B cell (primary cell): ENCODE data around the gene SEC24C. TPM values are rescaled to one million over a fixed set of nuclear protein-coding genes. Genes with fewer than 3 reads are reported as not detected.
A peak's percentile ranks its signal among the peaks of the same experiment; 100 is the strongest.

Experiments
- ATAC-seq: fragments of 200-7000 bp; cut with Tn5 transposase; one replicate; pipeline ENCODE4 v1.10.0; 2021; ENCODE audit warnings: low read depth, mild to moderate bottlenecking, moderate number of reproducible peaks, moderate library complexity
- CTCF ChIA-PET: fragments of 350-600 bp; sonication (Branson Sonifier 250); formaldehyde crosslinking; loops from one replicate; lab custom pipeline; 2021; ENCODE audit warnings: antibody characterized with exemption, inconsistent platforms; lab: Charles Lee
- POLR2A ChIA-PET: fragments of 350-600 bp; sonication (Branson Sonifier 250); formaldehyde crosslinking; loops from one replicate; lab custom pipeline; 2021; ENCODE audit warnings: antibody characterized with exemption; lab: Charles Lee
- DNase-seq: peaks from one replicate; pipeline ENCODE4 v3.0.0; 2013
- H2AFZ ChIP-seq: 2 replicates; pipeline ENCODE4 v1.6.1; 2012; ENCODE audit warnings: mild to moderate bottlenecking, low read depth, low read length; ENCODE audit not compliant: insufficient read depth, poor library complexity, severe bottlenecking
- H3K27ac ChIP-seq, 2 donors: 1 replicate in 1 of 2; 2 replicates in 1 of 2; pipeline ENCODE4 v1.5.1; 2012 to 2013; ENCODE audit warnings: low read length in 2 of 2, mild to moderate bottlenecking in 2 of 2, moderate library complexity in 1 of 2
- H3K27me3 ChIP-seq, 4 experiments: fragments of 200-600 bp in 1 of 4; sonication (generic) in 1 of 4; replicated peaks in 1 of 4; 1 replicate in 2 of 4; 2 replicates in 2 of 4; pipeline versions ENCODE4 v1.6.1 to v1.7.0; 2013 to 2016; ENCODE audit warnings: low read length in 3 of 4, mild to moderate bottlenecking in 2 of 4, mixed read lengths in 1 of 4, moderate library complexity in 1 of 4; ENCODE audit not compliant: insufficient read depth in 4 of 4, control insufficient read depth in 3 of 4; ENCODE audit errors: control extremely low read depth in 1 of 4
- H3K36me3 ChIP-seq, 2 experiments: replicated peaks in 1 of 2; 1 replicate in 1 of 2; 2 replicates in 1 of 2; pipeline versions ENCODE4 v1.6.1 to v1.7.1; 2013; ENCODE audit warnings: low read length in 1 of 2; ENCODE audit not compliant: insufficient read depth in 2 of 2, control insufficient read depth in 1 of 2; ENCODE audit errors: control extremely low read depth in 1 of 2, extremely low read depth in 1 of 2
- H3K4me1 ChIP-seq, 2 donors: fragments of 200-600 bp in 1 of 2; sonication (generic) in 1 of 2; 1 replicate in 1 of 2; 2 replicates in 1 of 2; pipeline versions ENCODE4 v1.5.1 to v1.6.1; 2013 to 2017; ENCODE audit warnings: low read length in 2 of 2; ENCODE audit not compliant: control insufficient read depth in 2 of 2, insufficient read depth in 2 of 2
- H3K4me2 ChIP-seq: replicated peaks from 2 replicates; pipeline ENCODE3; 2012; ENCODE audit warnings: mild to moderate bottlenecking, low read depth, low read length; ENCODE audit not compliant: poor library complexity, severe bottlenecking
- H3K4me3 ChIP-seq, 5 experiments: fragments of 200-600 bp in 1 of 5; sonication (generic) in 1 of 5; 1 replicate in 3 of 5; 2 replicates in 2 of 5; pipeline versions ENCODE4 v1.5.1 to v1.7.0; 2011 to 2016; ENCODE audit warnings: low read length in 4 of 5, mild to moderate bottlenecking in 4 of 5, low read depth in 2 of 5, control low read depth in 1 of 5, moderate library complexity in 1 of 5; ENCODE audit not compliant: insufficient read depth in 1 of 5; ENCODE audit errors: control extremely low read depth in 1 of 5, extremely low read depth in 1 of 5
- H3K79me2 ChIP-seq: fragments of 200-600 bp; sonication (generic); one replicate; pipeline ENCODE4 v1.6.0; 2016; ENCODE audit warnings: low read length; ENCODE audit not compliant: control insufficient read depth, insufficient read depth
- H3K9ac ChIP-seq: fragments of 200-600 bp; sonication (generic); 2 replicates; pipeline ENCODE4 v1.6.1; 2017; ENCODE audit warnings: mild to moderate bottlenecking, low read length, moderate library complexity
- H3K9me3 ChIP-seq, 3 donors: one replicate each; pipeline versions ENCODE4 v1.6.1 to v1.7.1; 2013; ENCODE audit warnings: low read length in 2 of 3; ENCODE audit not compliant: control insufficient read depth in 2 of 3, insufficient read depth in 1 of 3; ENCODE audit errors: control extremely low read depth in 1 of 3
- H4K20me1 ChIP-seq: 2 replicates; pipeline ENCODE4 v1.6.0; 2012; ENCODE audit warnings: mild to moderate bottlenecking, low read length; ENCODE audit not compliant: insufficient read depth, control insufficient read depth, poor library complexity, severe bottlenecking
- H3K27ac Mint-ChIP-seq: one replicate; pipeline ENCODE4 v1.8.0; 2021; ENCODE audit warnings: mixed read lengths
- H3K27me3 Mint-ChIP-seq: one replicate; pipeline ENCODE4 v1.8.0; 2021; ENCODE audit warnings: mixed read lengths
- H3K4me1 Mint-ChIP-seq: one replicate; pipeline ENCODE4 v1.8.0; 2021; ENCODE audit warnings: mixed read lengths
- H3K4me3 Mint-ChIP-seq: one replicate; pipeline ENCODE4 v1.8.0; 2021; ENCODE audit warnings: mixed read lengths
- H3K9me3 Mint-ChIP-seq: one replicate; pipeline ENCODE4 v1.8.0; 2022; ENCODE audit warnings: mixed read lengths; ENCODE audit not compliant: insufficient read depth
- EZH2 ChIP-seq: IDR thresholded peaks from 2 replicates; pipeline ENCODE4 v1.6.1; 2012; ENCODE audit warnings: borderline replicate concordance, low read depth, mild to moderate bottlenecking, moderate library complexity, low read length; ENCODE audit not compliant: insufficient read depth, poor library complexity, severe bottlenecking
- WGBS: methylation state at CpG from one replicate; pipeline ENCODE4 v1.1.5; 2013; ENCODE audit warnings: missing lambda C conversion rate; ENCODE audit not compliant: insufficient coverage; 5-methylcytosine and 5-hydroxymethylcytosine counted together
- intact Hi-C: fragments of 100-400 bp; cut with micrococcal nuclease; formaldehyde crosslinking; loops from one replicate; pipeline ENCODE4 v1.10.0; 2022
- polyA plus RNA-seq: library from polyadenylated mRNA; depleted of rRNA; stranded (reverse); fragments of >200 nt; gene quantifications from 2 replicates; pipeline ENCODE4 v1.2.3, GENCODE V29; 2012
- total RNA-seq, 2 donors: library from RNA; stranded (reverse); fragments of 120-200 nt in 1 of 2; gene quantifications; 1 replicate in 1 of 2; 2 replicates in 1 of 2; pipeline versions ENCODE4 v1.2.3 to v1.2.4, GENCODE V29; 2013 to 2022
- TF ChIP-seq, protein P1 (sequence below): fragments of 200-600 bp; IDR thresholded peaks from one replicate; pipeline ENCODE4 v1.8.0; 2022; ENCODE audit warnings: antibody characterized with exemption, mild to moderate bottlenecking

Gene SEC24C
- total and polyA plus RNA-seq, 2 donors (not counting 1 experiment from before 2014, with no cell fraction given) = 60.2 to 78.7 TPM

DNA sequence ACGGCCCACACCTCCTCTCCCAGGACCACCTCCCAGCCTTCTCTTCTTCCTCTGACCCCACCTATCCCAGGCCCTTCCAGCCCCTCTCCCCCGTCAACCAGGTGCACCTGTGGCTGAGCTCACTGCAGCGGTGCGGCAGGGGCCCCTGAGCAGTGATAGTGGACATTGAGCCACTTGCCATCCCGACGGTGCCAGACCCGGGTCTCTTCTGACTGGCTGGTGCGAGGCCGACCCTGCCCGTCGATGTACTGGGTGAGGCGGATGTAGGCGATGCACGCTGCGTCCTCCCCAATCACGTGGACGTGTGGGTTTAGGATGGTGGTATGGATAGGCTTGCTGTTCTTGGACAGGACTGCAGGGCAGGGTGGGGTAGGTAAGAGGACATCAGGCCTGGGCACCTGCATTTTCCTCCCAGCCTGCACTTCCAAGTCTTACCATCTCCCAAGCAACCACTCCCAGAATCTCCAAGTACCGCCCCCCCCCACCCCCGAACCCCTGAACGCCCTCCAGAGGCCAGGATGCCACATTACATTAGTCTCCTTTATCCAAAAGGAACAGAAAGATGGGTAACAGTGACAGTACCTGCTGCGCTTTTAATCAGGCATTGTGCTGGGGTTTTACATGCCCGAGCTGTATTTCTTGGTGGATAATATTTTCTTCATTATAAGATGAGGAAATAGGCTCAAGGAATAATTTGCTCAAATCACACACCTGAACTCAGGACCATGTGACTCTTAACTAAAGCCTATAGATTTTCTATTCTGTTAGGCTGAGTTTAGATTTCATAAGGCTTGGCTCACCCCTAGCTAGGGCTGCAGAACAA lies 70.9 kb downstream of the SEC24C start:
- no peak overlapping the region for H3K27ac Mint-ChIP-seq
- Histone ChIP-seq H3K4me1 (peaks cover 4 to 11% of the 10 kb centered on the region in 2 donors), H2AFZ (no peak overlapping the region), H3K27me3 (no peaks in the 10 kb centered on the region), H3K27ac (no peak overlapping the region), H3K9me3 (no peaks in the 10 kb centered on the region), H3K4me2 (no peak overlapping the region), H3K36me3 (peaks cover 0 to 27% of the 10 kb centered on the region in 2 experiments), H3K9ac (no peak overlapping the region), H4K20me1 (no peaks in the 10 kb centered on the region), H3K79me2 (peaks cover 9% of the 10 kb centered on the region), H3K4me3 (no peak overlapping the region)
- no peak overlapping the region for H3K4me3 Mint-ChIP-seq
- no peak for TF ChIP-seq EZH2
- TF ChIP-seq, protein P1, sequence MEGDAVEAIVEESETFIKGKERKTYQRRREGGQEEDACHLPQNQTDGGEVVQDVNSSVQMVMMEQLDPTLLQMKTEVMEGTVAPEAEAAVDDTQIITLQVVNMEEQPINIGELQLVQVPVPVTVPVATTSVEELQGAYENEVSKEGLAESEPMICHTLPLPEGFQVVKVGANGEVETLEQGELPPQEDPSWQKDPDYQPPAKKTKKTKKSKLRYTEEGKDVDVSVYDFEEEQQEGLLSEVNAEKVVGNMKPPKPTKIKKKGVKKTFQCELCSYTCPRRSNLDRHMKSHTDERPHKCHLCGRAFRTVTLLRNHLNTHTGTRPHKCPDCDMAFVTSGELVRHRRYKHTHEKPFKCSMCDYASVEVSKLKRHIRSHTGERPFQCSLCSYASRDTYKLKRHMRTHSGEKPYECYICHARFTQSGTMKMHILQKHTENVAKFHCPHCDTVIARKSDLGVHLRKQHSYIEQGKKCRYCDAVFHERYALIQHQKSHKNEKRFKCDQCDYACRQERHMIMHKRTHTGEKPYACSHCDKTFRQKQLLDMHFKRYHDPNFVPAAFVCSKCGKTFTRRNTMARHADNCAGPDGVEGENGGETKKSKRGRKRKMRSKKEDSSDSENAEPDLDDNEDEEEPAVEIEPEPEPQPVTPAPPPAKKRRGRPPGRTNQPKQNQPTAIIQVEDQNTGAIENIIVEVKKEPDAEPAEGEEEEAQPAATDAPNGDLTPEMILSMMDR = peak; percentile 45
- no peak for DNase-seq
- H3K4me1 Mint-ChIP-seq = peaks cover 6% of the 10 kb centered on the region
- H3K9me3 Mint-ChIP-seq = no peaks in the 10 kb centered on the region
- intact Hi-C loops = loop anchor here (5.0 kb wide), 1 partner anchor 32 kb away; no protein-coding TSS in a partner anchor
- WGBS = 96% methylated on average over 15 of the region's 22 CpGs
- CTCF ChIA-PET = interaction anchor here (2.5 kb wide), 1 partner anchor 65 kb away, joined by 6 read pairs; no protein-coding TSS in a partner anchor
- POLR2A ChIA-PET = interaction anchor here (0.7 kb wide), 1 partner anchor 1373 kb away, joined by 5 read pairs; no protein-coding TSS in a partner anchor
- no peak for ATAC-seq
- no peaks in the 10 kb centered on the region for H3K27me3 Mint-ChIP-seq

DNA sequence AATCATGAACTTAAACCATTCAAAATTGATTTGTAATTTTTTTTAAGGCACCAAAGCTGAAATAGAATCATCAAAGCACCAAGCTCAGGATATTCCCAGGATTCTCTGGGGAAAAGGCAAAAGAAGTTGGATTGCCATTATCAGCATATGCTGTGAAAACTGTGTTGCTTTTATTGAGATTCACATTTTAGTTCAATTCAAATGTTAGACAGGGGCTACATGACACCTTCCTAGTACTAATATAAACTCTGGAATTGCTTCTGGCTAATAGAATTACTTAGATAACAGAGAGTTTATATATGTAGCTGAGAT lies 71.5 kb downstream of the SEC24C start:
- ATAC-seq (no peak), DNase-seq (no peak)
- Histone ChIP-seq H3K27me3 (no peaks in the 10 kb centered on the region), H3K4me2 (no peak overlapping the region), H3K79me2 (peaks cover 7% of the 10 kb centered on the region), H3K27ac (no peak overlapping the region), H2AFZ (no peak overlapping the region), H4K20me1 (no peaks in the 10 kb centered on the region), H3K9ac (no peak overlapping the region), H3K36me3 (peaks cover 0 to 27% of the 10 kb centered on the region in 2 experiments), H3K4me3 (no peak overlapping the region), H3K9me3 (no peaks in the 10 kb centered on the region), H3K4me1 (peaks cover under 1 to 5% of the 10 kb centered on the region in 2 donors)
- Mint-ChIP-seq H3K27me3 (no peaks in the 10 kb centered on the region), H3K27ac (no peak overlapping the region), H3K9me3 (no peaks in the 10 kb centered on the region), H3K4me3 (no peak overlapping the region), H3K4me1 (peaks cover 2% of the 10 kb centered on the region)
- ChIA-PET POLR2A (no interaction called here), CTCF (interaction anchor here (2.5 kb wide), 1 partner anchor 64 kb away, joined by 6 read pairs; no protein-coding TSS in a partner anchor)
- TF ChIP-seq EZH2 = no peak
- TF ChIP-seq, protein P1 = no peak
- intact Hi-C loops = no loop called here
